ENCODE measurements around the gene SH3PXD2A.

Gene SH3PXD2A

DNA sequence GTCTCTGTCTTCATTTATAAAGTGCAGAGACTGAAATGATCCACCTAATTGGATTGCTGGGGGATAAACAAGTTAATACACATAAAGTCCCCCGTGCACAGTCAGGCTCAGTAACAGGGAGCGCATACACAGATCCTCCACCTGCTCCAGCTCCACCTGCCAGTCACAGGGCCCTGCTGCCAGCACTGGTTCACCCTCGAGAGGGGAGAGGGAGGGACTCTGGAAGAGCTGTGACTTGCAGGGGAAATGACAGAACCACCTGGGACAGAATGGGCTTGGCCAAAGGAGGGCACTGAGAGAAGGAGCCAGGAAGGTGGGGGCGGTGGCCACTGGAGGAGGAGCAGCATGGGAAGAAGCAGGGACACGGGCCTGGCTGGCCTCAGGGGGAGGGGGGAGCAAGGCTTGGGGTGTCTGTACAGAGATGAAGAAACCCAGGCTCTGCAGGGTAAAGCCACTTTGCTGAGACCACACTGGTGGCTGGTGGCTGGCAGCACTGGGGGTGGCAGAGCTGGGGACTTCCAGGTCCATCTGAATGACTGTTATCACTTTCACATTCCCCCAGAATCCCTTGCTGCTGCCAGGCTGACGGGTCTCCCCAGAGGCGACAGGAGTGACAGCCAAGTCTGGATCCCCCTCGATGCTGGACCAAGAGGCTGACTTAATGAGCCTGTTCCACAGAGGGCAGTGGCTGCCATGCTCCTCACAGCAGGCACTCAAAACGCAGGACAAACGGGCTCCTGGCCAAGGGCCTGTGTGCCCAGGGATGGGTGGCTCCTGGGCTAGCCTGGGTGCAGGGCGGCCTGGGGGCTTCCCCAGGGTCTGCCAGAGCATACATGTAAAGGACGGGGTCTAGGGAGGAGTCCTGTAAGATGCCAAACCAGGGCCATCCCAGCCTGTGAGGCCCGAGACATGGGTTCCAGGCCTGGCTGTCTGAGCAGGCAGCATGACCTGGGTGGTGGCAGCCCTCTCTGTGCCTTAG is 151.1 kb downstream of the SH3PXD2A start:
- no peak for DNase-seq (ENCODE audit: low spot score)

DNA sequence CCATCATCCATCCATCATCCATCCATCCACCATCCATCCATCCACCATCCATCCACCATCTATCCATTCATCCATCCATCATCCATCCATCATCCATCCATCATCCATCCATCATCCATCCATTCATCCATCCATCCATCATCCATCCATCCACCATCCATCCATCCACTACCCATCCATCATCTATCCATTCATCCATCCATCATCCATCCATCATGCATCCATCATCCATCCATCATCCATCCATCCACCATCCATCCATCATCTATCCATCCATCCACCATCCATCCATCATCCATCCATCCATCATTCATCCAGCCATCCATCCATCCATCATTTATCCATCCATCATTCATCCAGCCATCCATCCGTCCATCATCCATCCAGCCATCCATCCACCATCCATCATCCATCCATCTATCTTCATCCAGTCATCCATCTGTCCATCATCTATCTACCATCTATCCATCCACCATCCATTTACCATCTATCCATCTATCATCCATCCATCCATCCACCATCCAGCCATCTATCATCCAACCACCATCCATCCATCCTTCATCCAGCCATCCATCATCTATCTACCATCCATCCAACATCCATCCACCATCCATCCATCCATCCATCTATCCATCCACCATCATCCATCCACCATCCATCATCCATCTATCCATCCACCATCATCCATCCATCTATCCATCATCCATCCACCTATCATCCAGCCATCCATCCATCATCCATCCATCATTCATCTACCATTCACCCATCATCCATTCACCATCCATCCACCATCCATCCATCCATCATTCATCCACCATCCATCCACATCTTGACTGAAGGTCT is 153.8 kb downstream of the SH3PXD2A start:
- DNase-seq (ENCODE audit: low spot score), result no peak

DNA sequence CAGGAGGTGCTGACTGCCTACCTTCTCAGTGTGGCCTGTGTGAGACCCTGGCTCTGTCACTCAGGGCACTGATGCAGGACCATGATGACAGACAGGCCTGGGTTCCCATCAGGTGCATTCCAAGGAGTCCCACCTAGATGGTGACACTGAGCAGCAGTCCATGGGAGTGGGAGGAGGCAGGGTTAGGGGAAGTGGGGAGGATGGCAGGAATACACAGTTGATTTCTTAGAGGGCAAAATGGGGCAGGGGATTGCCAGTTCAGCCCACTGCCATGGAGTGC is 155.0 kb downstream of the SH3PXD2A start:
- no peak for DNase-seq (ENCODE audit: low spot score)

DNA sequence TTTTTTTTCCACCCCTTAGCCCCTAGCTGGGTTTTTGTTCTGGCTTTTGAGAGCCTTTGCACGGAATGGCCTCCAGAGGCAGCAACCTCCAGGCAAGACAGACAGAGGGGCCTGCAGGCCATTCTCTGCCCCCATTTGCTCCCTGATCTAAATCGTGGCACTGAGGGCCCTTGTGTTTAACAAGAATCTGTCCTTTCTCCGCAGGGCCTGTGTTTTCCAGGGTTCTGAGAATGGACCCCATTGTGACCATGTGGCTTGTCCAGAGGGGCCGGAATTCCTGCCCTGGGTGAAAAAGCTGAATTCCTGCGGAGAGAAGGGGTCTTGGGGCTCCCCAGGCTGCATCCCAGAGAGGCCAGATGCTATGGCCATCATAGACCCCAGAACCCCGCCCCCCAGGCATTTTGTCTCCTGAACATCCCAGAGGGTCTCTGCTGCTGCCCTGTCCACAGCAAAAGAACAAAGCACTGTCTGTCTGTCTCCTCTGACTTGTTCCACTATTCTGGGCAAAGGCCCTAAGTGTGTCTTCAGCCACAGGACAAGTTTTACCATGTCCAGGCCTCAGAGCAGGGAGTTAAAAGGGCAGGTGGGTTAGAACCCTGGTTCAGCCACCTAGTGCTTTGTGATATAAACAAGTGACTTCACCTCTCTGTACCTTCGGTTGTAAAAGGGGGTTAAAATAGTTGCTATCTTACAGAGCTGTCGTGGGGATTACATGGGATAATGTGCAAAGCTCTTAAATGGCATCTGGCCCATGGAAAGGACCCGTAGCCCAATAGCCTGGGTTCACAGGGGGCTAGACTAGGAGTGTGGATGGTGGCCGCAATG is 155.6 kb downstream of the SH3PXD2A start:
- no peak for DNase-seq (ENCODE audit: low spot score)

DNA sequence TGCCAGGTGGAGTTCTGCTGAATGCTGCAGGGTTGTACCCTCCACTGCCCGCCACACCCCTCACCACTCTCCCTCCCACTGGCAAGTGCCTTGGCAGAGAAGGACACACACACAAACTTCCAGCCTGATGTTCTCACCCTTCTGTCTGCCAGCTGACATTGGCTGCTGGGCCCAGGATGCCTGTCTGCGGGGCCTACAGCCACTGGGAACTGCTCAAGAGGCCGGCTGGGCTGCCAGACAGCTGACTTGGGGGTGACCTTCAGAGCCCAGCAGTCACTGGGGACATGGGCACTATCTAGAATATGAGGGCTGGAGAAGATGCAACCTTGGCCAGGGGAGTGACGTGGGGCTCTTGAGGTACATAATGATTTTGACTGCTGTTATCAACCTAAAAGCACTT is 157.1 kb downstream of the SH3PXD2A start:
- DNase-seq (ENCODE audit: low spot score), result no peak

DNA sequence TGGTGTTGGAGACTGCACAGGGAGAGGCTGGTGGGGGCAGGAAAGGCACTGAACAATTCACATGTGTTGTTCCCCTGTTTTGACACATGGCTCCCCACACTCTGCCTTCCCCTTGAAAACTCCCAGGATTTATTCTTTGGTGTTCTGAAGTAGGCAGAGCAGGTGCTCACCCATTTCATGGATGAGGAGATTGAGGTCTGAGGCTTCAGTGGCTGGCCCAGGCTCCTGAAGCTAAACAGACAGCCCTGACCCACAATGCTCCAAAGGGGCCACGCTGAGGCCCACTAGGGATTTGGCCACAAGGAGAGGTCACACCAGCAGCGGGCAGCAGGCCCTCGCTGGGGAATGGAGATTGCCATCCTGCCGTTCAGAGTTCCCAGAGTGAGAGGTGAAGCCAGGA is 157.6 kb downstream of the SH3PXD2A start:
- DNase-seq (ENCODE audit: low spot score), result no peak

DNA sequence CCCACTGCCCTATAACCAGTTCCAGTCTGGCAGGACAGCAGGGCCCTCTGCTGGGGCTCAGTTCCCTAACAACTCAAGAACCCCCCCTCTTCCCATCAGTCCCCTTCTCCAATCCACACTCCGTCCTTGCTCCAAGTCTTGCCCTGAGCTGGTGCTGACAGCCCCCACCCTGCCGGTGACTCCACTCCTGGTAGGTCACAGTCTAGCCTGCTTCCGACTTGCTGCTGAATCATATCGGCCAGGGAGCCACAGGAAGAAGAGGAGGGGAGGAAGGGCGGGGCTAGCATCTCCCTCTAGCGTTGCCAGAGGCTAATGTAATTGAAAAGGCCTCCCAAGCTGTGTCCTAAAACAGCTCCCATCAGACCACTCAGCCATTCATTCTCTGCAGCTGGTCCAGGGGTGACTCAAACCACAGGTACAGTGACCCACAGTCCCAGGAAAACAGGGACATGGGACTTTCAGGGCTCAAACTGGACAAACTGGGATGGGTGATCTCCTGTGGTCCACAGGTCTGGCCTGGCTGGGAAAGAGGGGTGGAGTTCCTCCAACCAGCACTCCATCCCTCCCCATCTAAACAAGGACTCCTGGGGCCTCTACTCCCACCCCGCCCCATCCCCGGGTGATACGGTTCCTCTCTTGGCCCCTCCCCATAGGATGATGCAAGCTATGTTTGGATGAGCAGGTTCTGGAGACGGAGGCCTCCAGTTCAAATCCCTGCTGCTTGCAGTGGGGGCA is 158.8 kb downstream of the SH3PXD2A start:
- peak; percentile 71 for DNase-seq (ENCODE audit: low spot score)

DNA sequence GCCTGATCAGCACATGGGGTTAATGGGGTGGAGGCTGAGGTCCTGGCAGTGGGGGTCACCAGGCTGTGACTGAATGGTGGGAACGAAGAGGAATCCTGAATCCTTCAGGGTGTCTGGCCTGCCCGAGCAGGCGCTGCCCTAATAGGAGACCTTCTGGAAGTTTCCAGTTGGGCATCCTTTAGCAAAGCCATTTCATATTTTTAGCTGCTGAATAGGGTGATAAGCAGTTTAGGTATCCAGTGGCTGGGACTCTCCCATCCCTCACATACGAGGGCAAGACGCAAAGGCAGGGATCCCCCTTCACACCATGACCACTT is 159.3 kb downstream of the SH3PXD2A start:
- no peak for DNase-seq (ENCODE audit: low spot score)

DNA sequence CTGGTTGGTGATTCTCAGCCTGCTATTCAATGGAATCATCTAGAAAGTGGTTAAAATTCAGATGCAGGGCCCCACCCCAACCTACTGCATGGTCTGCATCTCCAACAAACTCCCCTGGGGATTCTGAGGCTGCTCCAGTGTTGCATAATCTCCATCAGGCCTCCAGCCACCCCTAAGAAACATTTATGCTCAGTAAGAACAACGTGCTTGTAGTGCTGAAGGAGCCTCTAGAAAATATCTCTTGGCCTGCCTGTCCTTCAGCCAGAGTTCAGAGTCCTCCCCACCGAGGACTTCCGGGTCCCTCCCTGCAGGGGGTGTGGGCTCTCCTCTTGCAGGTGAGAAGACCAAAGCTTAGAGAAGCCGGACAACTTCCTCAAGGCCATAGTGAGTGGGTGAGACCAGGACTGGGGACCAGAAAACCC is 159.8 kb downstream of the SH3PXD2A start:
- peak; percentile 51 for DNase-seq (ENCODE audit: low spot score)

DNA sequence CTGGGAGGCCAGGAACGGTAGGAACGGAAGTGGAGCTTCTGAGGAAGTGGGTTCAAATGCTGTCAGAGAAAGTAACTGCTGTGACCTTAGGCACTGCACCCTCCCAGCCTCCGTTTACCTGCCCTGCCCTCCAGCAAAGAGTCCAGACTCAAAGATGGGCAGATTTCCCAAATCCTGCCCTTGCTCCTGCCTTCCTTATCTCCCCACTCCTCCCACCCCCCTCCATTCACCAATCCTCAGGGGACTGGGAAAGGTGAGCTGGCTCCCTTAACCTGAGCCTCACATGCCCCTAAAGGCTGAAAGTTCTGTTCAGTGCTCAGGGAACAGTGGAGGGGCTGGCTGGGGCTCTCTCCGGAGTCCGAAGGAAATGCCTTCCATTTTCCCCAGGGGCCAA is 161.6 kb downstream of the SH3PXD2A start:
- no peak for DNase-seq (ENCODE audit: low spot score)

DNA sequence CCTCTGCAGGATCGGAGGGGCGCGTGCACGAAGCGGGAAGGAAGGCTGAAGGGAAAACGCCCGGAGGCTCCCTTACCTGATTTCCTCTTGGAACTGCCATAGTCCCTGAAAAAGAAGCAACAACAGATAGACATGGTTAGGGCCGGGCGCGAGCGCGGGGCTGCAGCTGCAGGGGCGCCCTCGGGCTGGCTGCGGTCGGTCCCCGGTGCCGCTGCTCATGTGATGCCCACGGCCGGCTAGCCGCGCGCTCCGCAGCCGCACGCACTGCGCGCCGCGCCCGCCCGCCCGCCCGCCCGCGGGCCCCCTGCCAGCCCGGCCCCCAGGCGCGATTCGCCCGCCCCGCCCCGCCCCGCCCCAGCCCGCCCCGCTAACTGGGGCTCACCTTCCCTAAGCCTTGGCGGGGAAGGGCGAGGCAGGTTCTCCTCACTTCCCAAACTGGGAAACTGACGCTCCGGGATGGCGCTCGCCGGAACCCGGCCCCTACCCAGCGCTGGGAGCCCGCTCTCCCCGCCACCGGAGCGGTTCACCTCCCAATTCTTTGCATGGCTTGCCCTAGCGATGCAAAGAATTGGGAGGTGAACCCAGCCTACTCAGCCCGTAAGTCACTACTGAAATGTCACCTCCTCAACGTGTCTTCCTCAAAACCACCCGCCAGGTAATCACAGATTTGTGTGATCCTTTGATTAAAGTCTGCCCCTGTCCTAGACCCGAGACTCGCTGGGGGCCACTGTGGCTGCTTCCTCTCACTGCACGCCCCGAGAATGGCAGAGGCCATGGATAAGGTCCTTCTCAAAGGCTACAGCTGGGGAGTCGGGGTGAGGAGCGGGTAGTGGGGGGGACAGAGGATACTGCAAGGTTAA is 162.2 kb downstream of the SH3PXD2A start:
- peak; percentile 48 for DNase-seq (ENCODE audit: low spot score)

DNA sequence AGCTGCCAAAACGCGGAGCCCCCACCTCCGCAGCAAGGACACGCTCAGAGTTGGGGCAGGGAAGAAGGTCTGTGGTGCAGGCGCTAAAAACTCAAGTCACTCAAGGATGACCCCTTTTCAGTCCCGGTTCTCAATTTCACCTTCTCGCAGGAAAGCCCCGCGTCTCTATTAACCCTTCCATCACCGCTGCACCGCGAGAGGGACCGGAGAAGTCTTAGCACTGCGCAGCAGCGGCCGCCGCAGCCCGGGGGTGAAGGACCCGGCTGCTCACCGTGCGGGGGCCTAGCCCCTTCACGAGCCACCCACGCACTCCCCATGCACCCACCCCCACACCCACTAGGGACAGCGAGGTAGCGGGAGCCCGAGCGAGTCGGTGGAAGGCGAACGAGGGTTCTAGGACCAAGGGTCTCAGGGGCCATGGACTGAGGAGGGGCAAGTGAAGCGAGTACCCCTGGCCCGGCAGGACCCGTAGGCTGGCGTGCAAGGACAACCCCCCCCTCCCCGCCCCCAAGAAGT is 162.9 kb downstream of the SH3PXD2A start:
- DNase-seq (ENCODE audit: low spot score), result peak; percentile 72

DNA sequence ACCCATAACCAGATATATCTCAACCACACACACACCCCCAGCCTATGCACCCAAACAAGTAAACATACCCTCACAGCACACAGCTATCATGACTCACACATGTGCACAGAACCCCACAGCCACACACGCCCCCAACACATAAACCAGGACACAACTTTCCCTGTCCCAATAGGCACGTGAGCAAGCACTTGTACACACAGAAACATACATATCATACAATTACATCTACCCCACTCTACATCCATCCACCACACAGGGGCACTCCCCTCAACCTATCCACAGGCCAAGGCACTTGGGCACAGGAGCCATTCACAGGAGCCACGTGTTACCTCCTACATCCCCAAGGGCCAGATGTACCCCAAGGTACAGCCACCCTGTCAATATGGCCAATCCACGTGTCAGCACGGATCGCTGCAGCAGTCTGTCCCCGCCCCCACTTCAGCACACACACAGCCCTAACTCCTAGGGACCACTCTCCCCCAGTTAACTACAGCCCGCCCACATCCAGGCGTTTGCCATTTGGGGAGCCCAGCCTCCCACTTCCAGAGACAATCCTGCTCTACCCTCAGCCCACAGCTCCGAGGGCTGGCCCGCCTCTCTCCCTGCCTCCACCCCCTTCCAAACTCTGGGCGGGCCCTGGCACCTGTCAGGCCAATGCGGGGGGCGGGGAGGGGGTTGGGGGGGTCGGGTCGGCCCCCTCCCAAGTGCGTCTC is 163.5 kb downstream of the SH3PXD2A start:
- DNase-seq (ENCODE audit: low spot score), result peak; percentile 56

DNA sequence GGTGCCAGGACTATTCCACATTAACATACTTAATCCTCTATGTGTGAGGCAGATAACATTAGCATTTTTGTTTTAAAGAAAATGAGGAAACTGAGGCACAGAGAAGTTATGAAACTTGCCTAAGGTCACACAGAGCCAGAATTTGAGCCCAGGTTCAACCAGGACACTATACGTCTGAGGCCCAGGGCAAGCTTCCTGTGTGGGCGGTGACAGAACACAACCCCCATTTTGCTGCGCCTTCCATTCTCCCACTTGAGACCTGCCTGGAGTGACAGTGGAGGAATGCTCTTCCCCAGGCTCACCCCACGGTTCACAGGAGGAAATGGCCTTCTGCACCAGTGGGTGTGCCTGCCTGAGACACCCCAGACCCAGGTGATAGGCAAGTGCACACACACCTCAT is 164.1 kb downstream of the SH3PXD2A start:
- DNase-seq (ENCODE audit: low spot score), result no peak

DNA sequence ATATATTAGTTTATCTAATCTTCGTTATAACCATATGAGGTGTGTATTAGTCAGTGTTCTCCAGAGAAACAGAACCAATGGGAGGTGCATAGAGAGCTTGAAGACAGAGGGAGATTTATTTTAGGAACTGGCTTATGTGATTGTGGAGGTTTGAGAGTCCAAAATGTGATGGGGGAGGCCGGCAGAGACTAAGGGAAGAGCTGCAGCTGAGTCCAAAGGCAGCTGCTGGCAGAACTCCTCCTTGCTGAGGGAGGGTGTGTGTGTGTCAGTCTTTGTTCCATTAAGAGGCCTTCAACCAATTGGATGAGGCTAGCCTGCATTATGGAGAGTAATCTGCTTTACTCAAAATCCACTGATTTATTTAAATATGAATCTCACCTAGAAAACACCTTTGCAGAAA is 165.1 kb downstream of the SH3PXD2A start:
- no peak for DNase-seq (ENCODE audit: low spot score)

DNA sequence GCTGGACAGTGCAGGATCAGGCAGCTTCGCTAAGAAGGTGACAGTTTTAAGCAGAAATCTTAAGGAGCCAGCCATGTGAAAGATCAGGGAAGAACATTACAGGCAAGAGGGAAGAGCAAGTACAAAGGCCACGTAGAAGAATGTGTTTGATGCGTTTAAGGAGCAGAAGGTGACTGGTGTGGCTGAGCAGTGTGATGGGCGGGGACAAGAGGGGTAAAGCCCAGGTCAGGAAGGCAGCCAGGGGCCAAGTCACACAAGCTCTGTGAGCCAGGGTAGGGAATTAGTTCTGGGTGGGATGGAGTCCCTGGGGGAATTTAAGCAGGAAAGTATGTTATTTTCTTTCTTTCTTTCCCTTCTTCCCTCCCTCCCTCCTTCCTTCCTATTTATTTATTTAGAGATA is 166.9 kb downstream of the SH3PXD2A start:
- DNase-seq (ENCODE audit: low spot score), result no peak

DNA sequence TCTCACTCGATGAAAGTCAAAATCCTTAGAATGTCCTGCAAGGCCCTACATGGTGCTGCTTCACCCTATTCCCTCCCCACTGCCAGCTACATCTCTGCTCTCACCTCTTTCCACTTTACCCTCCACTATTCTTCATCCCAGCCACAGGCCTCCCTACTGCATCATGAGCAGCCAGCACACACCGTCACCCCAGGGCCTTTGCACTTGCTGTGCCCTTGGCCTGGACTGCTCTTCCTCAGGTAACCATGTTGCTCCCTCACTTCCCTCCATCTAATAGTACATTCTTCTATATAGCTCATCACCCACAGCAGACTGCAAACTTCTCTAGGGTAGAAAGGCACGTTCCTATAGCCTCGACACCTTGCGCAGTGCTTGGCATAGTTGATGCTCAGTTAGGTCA is 167.7 kb downstream of the SH3PXD2A start:
- DNase-seq (ENCODE audit: low spot score), result no peak

DNA sequence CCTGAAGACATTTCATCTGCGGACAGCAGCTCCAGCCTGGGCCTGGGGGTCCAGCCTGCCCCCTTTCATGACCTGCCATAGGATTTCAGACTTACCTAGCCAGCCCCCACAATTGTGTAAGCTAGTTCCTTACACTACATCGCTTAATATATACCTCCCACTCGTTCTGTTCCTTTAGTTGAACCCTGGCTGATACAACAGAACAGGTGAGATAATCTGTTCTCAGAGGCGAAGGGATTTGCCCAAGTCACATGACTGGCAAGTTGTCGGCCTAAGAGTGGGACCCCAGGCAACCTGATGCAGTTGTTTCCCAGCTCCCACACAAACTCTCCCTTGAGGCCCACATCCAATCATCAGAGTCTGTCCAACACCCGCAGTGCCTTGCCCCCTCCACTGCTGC is 168.2 kb downstream of the SH3PXD2A start:
- no peak for DNase-seq (ENCODE audit: low spot score)

DNA sequence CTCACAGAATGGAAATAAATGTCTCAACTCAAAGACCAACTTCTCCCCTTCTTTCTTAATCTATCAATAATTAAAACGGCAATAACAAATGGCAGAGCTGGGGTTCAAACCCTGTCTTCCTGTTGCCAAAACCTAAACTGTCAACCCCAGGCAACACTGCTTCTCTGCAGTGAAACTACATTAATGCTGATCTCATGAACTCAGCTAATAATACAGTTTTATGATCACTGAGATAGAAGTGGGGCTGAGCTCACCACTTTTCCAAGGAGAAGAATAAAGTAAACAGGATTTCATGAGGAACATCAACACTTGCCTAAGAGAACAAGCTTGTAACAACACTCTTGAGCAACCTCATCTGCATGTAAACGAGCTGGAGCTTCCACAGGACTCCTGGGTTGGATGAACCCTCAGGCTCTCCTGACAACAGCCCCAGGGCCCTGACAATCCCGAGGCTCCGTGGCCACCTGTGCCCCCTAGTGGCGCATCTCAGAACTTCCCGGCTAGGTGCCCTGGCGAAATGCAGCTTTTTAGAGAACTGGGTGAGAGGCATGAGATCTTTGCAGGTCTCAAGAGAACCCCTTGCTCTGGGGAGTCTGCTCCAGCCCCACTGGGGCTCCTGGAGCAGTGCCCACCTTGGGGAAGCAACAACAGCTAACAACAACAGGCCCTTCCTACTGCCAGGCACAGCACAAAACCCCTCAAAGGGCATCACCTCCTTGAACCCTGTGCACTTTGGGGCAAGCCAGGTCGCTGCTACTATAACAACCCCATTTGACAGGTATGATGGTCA is 169.3 kb downstream of the SH3PXD2A start:
- DNase-seq (ENCODE audit: low spot score), result peak; percentile 83

All from NAMALWA (cell line).